Osteocyte (in vitro differentiated cells): ENCODE data around the gene ZSCAN9. TPM values are rescaled to one million over a fixed set of nuclear protein-coding genes. Genes with fewer than 3 reads are reported as not detected.

ENCODE experiments used
- DNase-seq: peaks from one replicate; pipeline ENCODE4 v3.0.0; 2021; ENCODE audit warnings: mixed read lengths; ENCODE audit not compliant: unreplicated experiment; ENCODE audit errors: extremely low spot score
- H3K27ac Mint-ChIP-seq: one replicate; pipeline ENCODE4 v1.8.0; 2021; ENCODE audit warnings: mild to moderate bottlenecking, mixed read lengths; ENCODE audit not compliant: unreplicated experiment
- H3K27me3 Mint-ChIP-seq: one replicate; pipeline ENCODE4 v1.8.0; 2021; ENCODE audit warnings: mixed read lengths; ENCODE audit not compliant: unreplicated experiment
- H3K36me3 Mint-ChIP-seq: one replicate; pipeline ENCODE4 v1.8.0; 2021; ENCODE audit warnings: mixed read lengths; ENCODE audit not compliant: unreplicated experiment
- H3K4me1 Mint-ChIP-seq: one replicate; pipeline ENCODE4 v1.8.0; 2021; ENCODE audit warnings: mixed read lengths; ENCODE audit not compliant: unreplicated experiment
- H3K4me3 Mint-ChIP-seq: one replicate; pipeline ENCODE4 v1.8.0; 2021; ENCODE audit warnings: mild to moderate bottlenecking, moderate library complexity, mixed read lengths; ENCODE audit not compliant: unreplicated experiment
- H3K9me3 Mint-ChIP-seq: one replicate; pipeline ENCODE4 v1.8.0; 2021; ENCODE audit warnings: mixed read lengths; ENCODE audit not compliant: unreplicated experiment
- total RNA-seq: library from RNA; stranded (reverse); gene quantifications from 2 replicates; pipeline ENCODE4 v1.2.1, GENCODE V29; 2021
- TF ChIP-seq, protein P1 (sequence below): fragments of 200-600 bp; sonication (generic); IDR thresholded peaks from 2 replicates; pipeline ENCODE4 v1.5.0; 2021; ENCODE audit warnings: antibody characterized with exemption, mild to moderate bottlenecking, moderate library complexity

The ZSCAN9 gene
- total RNA-seq, 1 donor from 2014 or later = 14.9 TPM

DNA sequence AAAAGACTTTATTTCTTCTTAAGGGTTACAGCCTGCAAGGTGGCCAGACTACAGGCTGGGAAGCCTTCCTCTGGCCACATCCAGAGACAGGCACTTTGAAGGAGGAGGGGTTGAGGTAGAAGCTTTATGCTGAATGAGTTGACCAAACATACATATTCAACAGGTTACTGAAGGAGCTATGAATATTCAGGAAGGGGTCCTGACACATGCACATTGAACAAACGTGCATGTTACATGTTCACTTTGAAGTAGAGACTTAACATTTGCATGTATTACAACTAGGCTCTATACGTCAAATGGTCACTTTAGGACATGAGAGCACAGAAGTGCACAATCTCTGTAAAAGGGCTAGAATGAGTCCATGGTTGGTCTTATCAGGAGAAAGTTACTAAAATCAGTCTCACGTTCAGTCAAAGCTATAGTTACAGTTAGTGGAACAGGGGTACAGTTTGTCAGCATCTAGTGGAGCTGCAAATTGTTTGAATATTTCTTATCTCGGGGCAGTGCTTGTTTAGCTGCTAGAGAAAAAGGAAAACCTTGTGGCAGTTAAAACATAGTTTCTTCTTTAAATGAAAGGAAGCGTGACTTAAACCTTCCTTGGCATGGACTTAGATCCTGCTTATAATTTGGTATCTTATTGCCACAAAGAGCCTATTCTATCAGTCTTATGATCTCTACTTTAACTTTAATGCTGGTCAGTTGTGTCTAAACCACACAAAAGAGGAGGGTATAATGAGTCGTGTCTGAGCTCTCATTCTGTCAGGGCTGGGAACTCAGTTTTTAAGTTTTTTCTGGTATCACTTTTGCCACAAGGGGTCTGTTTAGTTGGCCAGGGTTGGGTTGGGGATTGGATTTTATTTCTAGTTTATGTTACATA lies 4.6 kb upstream of the ZSCAN9 start:
- H3K4me1 Mint-ChIP-seq = peaks cover 11% of the 10 kb centered on the region
- H3K4me3 Mint-ChIP-seq = no peak overlapping the region
- no peak for DNase-seq
- peaks cover 52% of the 10 kb centered on the region for H3K27me3 Mint-ChIP-seq
- peaks cover 2% of the 10 kb centered on the region for H3K36me3 Mint-ChIP-seq
- TF ChIP-seq, protein P1, sequence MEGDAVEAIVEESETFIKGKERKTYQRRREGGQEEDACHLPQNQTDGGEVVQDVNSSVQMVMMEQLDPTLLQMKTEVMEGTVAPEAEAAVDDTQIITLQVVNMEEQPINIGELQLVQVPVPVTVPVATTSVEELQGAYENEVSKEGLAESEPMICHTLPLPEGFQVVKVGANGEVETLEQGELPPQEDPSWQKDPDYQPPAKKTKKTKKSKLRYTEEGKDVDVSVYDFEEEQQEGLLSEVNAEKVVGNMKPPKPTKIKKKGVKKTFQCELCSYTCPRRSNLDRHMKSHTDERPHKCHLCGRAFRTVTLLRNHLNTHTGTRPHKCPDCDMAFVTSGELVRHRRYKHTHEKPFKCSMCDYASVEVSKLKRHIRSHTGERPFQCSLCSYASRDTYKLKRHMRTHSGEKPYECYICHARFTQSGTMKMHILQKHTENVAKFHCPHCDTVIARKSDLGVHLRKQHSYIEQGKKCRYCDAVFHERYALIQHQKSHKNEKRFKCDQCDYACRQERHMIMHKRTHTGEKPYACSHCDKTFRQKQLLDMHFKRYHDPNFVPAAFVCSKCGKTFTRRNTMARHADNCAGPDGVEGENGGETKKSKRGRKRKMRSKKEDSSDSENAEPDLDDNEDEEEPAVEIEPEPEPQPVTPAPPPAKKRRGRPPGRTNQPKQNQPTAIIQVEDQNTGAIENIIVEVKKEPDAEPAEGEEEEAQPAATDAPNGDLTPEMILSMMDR = no peak
- H3K27ac Mint-ChIP-seq = no peak overlapping the region
- no peaks in the 10 kb centered on the region for H3K9me3 Mint-ChIP-seq

GRCh38 chr6:28224131-28225055 lies 682 bp upstream of the ZSCAN9 start:
- no peak for DNase-seq
- Mint-ChIP-seq H3K4me3 (peak overlapping the region; percentile 93), H3K4me1 (peaks cover 14% of the 10 kb centered on the region), H3K36me3 (peaks cover 22% of the 10 kb centered on the region), H3K27ac (peak overlapping the region; percentile 95), H3K27me3 (peaks cover 34% of the 10 kb centered on the region), H3K9me3 (no peaks in the 10 kb centered on the region)
- TF ChIP-seq, protein P1 = no peak

- Mint-ChIP-seq H3K4me1 (peaks cover 14% of the 10 kb centered on the region), H3K9me3 (no peaks in the 10 kb centered on the region), H3K27ac (no peak overlapping the region), H3K4me3 (peak overlapping the region; percentile 93), H3K27me3 (peaks cover 15% of the 10 kb centered on the region), H3K36me3 (peaks cover 40% of the 10 kb centered on the region)
- no peak for DNase-seq
- TF ChIP-seq, protein P1 = no peak
These were observed 1.4 kb downstream of the ZSCAN9 start for GRCh38 chr6:28226460-28226859.

GRCh38 chr6:28232785-28233184 lies 7.7 kb downstream of the ZSCAN9 start:
- DNase-seq = no peak
- Mint-ChIP-seq H3K4me1 (no peaks in the 10 kb centered on the region), H3K36me3 (peaks cover 55% of the 10 kb centered on the region), H3K4me3 (no peak overlapping the region), H3K27me3 (no peaks in the 10 kb centered on the region), H3K9me3 (no peaks in the 10 kb centered on the region), H3K27ac (no peak overlapping the region)
- TF ChIP-seq, protein P1 = no peak
